GM12878 (cell line): Measurements from ENCODE around the gene TNFRSF1A. TPM values are rescaled to one million over a fixed set of nuclear protein-coding genes. Genes with fewer than 3 reads are reported as not detected.

Source experiments
- ATAC-seq: fragments of 200-7000 bp; cut with Tn5 transposase; 3 replicates; pipeline ENCODE4 v1.9.1; 2020; ENCODE audit warnings: mild to moderate bottlenecking, moderate library complexity
- BruUV-seq: library from RNA; stranded (reverse); fragments of 400-500 nt; replicated peaks from 2 replicates; lab custom pipeline; 2021; lab: Mats Ljungman, UMichigan
- CTCF ChIA-PET: fragments of 300-600 bp; sonication (Branson Sonifier 250); formaldehyde crosslinking; extraction: SDS; loops from one replicate; lab custom pipeline; 2021; ENCODE audit warnings: inconsistent platforms; lab: Yijun Ruan, JAX
- POLR2A ChIA-PET: fragments of 350-600 bp; formaldehyde crosslinking; extraction: SDS; loops from one replicate; lab custom pipeline; 2021; ENCODE audit warnings: inconsistent platforms; lab: Charles Lee
- RAD21 ChIA-PET: fragments of 300-600 bp; sonication (Branson Sonifier 250); formaldehyde crosslinking; loops from one replicate; lab custom pipeline; 2023; ENCODE audit warnings: antibody characterized with exemption; ENCODE audit not compliant: unreplicated experiment; lab: Charles Lee
- SMC1A ChIA-PET: fragments of 300-600 bp; sonication (Branson Sonifier 250); formaldehyde crosslinking; loops from one replicate; lab custom pipeline; 2023; ENCODE audit not compliant: unreplicated experiment, uncharacterized antibody; lab: Charles Lee
- DNase-seq: peaks from one replicate; pipeline ENCODE4 v3.0.0-alpha.2; 2011; ENCODE audit warnings: low read depth, low spot score
- FAIRE-seq: peaks from 3 replicates; lab custom pipeline; 2011; peaks lifted over from hg19 to GRCh38; lab: Jason Lieb, UNC
- H2AFZ ChIP-seq: 2 replicates; pipeline ENCODE4 v1.6.0; 2011; ENCODE audit warnings: low read depth, low read length, control low read depth; ENCODE audit not compliant: control insufficient read depth
- H3K27ac ChIP-seq: 2 replicates; pipeline ENCODE4 v1.5.1; 2011; ENCODE audit warnings: control low read depth; ENCODE audit not compliant: control insufficient read depth, insufficient read depth
- H3K27me3 ChIP-seq, 2 experiments: replicated peaks in 1 of 2; 2 replicates each; pipeline versions ENCODE4 v1.6.0 to v1.6.1; 2011; ENCODE audit warnings: low read length in 1 of 2; ENCODE audit not compliant: control insufficient read depth in 2 of 2, insufficient read depth in 2 of 2
- H3K36me3 ChIP-seq, 2 experiments: 2 replicates each; pipeline ENCODE4 v1.5.1; 2011; ENCODE audit warnings: low read length in 1 of 2; ENCODE audit not compliant: control insufficient read depth in 2 of 2, insufficient read depth in 2 of 2
- H3K4me1 ChIP-seq: 2 replicates; pipeline ENCODE4 v1.6.1; 2011; ENCODE audit warnings: mild to moderate bottlenecking, low read length, moderate library complexity, mixed read lengths; ENCODE audit not compliant: control insufficient read depth, insufficient read depth
- H3K4me2 ChIP-seq: 2 replicates; pipeline ENCODE4 v1.6.0; 2011; ENCODE audit warnings: control low read depth; ENCODE audit not compliant: control insufficient read depth, insufficient read depth
- H3K4me3 ChIP-seq: fragments of 200-600 bp; sonication (generic); 2 replicates; pipeline ENCODE4 v1.5.1; 2016
- H3K79me2 ChIP-seq: 2 replicates; pipeline ENCODE4 v1.6.0; 2011; ENCODE audit warnings: low read length; ENCODE audit not compliant: control insufficient read depth, insufficient read depth
- H3K9ac ChIP-seq: 2 replicates; pipeline ENCODE4 v1.8.0; 2011; ENCODE audit warnings: low read length, control low read depth, mixed read lengths; ENCODE audit not compliant: control insufficient read depth, insufficient read depth
- H3K9me3 ChIP-seq: replicated peaks from 3 replicates; pipeline ENCODE4 v1.5.1; 2011; ENCODE audit warnings: mild to moderate bottlenecking, low read length; ENCODE audit not compliant: control insufficient read depth, insufficient read depth
- H4K20me1 ChIP-seq: 2 replicates; pipeline ENCODE4 v1.6.0; 2011; ENCODE audit not compliant: control insufficient read depth, insufficient read depth
- BRCA1 ChIP-seq: IDR thresholded peaks from 2 replicates; pipeline ENCODE4 v1.6.1; 2011; ENCODE audit warnings: low read depth, low read length, improper control_type of control experiment
- CEBPZ ChIP-seq: fragments of 150-350 bp; IDR thresholded peaks from 2 replicates; pipeline ENCODE4 v1.6.1; 2016; ENCODE audit warnings: low read depth, low read length
- ESRRA ChIP-seq: IDR thresholded peaks from 2 replicates; pipeline ENCODE4 v1.6.1; 2012; ENCODE audit warnings: mild to moderate bottlenecking, low read length, improper control_type of control experiment
- KAT2A ChIP-seq: conservative IDR thresholded peaks from 2 replicates; pipeline ENCODE4 v1.6.1; 2011; ENCODE audit warnings: low read depth, low read length; ENCODE audit not compliant: control insufficient read depth
- KDM1A ChIP-seq: fragments of 200-600 bp; sonication (generic); IDR thresholded peaks from 2 replicates; pipeline ENCODE4 v1.6.1; 2016; ENCODE audit warnings: borderline replicate concordance
- MXI1 ChIP-seq: fragments of 150-350 bp; IDR thresholded peaks from 2 replicates; pipeline ENCODE4 v1.6.1; 2011; ENCODE audit warnings: low read depth, mild to moderate bottlenecking, inconsistent platforms, low read length, improper control_type of control experiment
- NR2C2 ChIP-seq: IDR thresholded peaks from 2 replicates; pipeline ENCODE4 v1.6.1; 2011; ENCODE audit warnings: borderline replicate concordance, low read depth; ENCODE audit not compliant: control insufficient read depth, insufficient read length
- NR2F1 ChIP-seq: fragments of 450-650 bp; conservative IDR thresholded peaks from 2 replicates; pipeline ENCODE4 v1.6.1; 2017; ENCODE audit warnings: mild to moderate bottlenecking
- PML ChIP-seq: IDR thresholded peaks from 2 replicates; pipeline ENCODE4 v1.6.1; 2012; ENCODE audit warnings: low read length, inconsistent platforms
- RAD51 ChIP-seq: fragments of 450-650 bp; IDR thresholded peaks from 2 replicates; pipeline ENCODE4 v1.6.1; 2016; ENCODE audit warnings: moderate library complexity, mild to moderate bottlenecking, inconsistent platforms
- RCOR1 ChIP-seq: conservative IDR thresholded peaks from 2 replicates; pipeline ENCODE4 v1.6.1; 2012; ENCODE audit warnings: low read depth, low read length, improper control_type of control experiment
- SIN3A ChIP-seq: IDR thresholded peaks from 2 replicates; pipeline ENCODE4 v1.6.1; 2012; ENCODE audit warnings: low read depth, low read length, improper control_type of control experiment
- SKIL ChIP-seq: fragments of 450-650 bp; IDR thresholded peaks from 2 replicates; pipeline ENCODE4 v1.6.1; 2017; ENCODE audit warnings: mild to moderate bottlenecking, low read depth, inconsistent platforms; ENCODE audit not compliant: poor library complexity, severe bottlenecking
- SPI1 ChIP-seq: IDR thresholded peaks from 2 replicates; pipeline ENCODE4 v1.6.1; 2011; ENCODE audit warnings: low read depth, mild to moderate bottlenecking, low read length, moderate library complexity, borderline replicate concordance; ENCODE audit not compliant: insufficient read depth
- WRNIP1 ChIP-seq: IDR thresholded peaks from 2 replicates; pipeline ENCODE4 v1.6.1; 2011; ENCODE audit warnings: low read depth, low read length, improper control_type of control experiment, borderline replicate concordance
- YBX1 ChIP-seq: fragments of 450-650 bp; IDR thresholded peaks from 2 replicates; pipeline ENCODE4 v1.6.1; 2016; ENCODE audit warnings: antibody characterized with exemption
- ZNF207 ChIP-seq: fragments of 450-650 bp; IDR thresholded peaks from 2 replicates; pipeline ENCODE4 v1.6.1; 2014; ENCODE audit warnings: antibody characterized with exemption, mild to moderate bottlenecking, borderline replicate concordance
- ZNF622 ChIP-seq: fragments of 450-650 bp; IDR thresholded peaks from 2 replicates; pipeline ENCODE4 v1.6.1; 2017; ENCODE audit warnings: mild to moderate bottlenecking, inconsistent platforms
- WGBS: methylation state at CpG from one replicate; pipeline ENCODE4 v1.1.6; 2016; ENCODE audit warnings: low lambda C conversion rate; ENCODE audit not compliant: insufficient replicate concordance, insufficient coverage; ENCODE audit errors: missing lambda C conversion rate; 5-methylcytosine and 5-hydroxymethylcytosine counted together
- in situ Hi-C: fragments of 300-500 bp; cut with MboI; formaldehyde crosslinking; loops from 9 replicates; pipeline ENCODE4 v1.14.3; 2018; ENCODE audit warnings: mixed read lengths
- intact Hi-C: fragments of 100-400 bp; cut with micrococcal nuclease; formaldehyde crosslinking; loops from one replicate; pipeline ENCODE4 v1.14.2; 2022; ENCODE audit not compliant: unreplicated experiment
- polyA plus RNA-seq, 11 experiments: library from polyadenylated mRNA; depleted of rRNA in 4 of 11; unstranded in 6 of 11; stranded (reverse) in 5 of 11; fragments of >200 nt; fragmentation: Nextera tagmentation in 4 of 11; fragmentation: Illumina TruSeq in 1 of 11; extraction: Ambion mirVana in 4 of 11; extraction: Trizol in 1 of 11; gene quantifications; 1 replicate in 1 of 11; 2 replicates in 10 of 11; pipeline versions ENCODE4 v1.2.1 to v1.2.3, GENCODE V29; 2011 to 2016; ENCODE audit warnings: inconsistent platforms in 2 of 11, missing spikeins in 2 of 11, low read depth in 1 of 11
- total RNA-seq, 4 experiments: library from RNA; depleted of rRNA in 3 of 4; stranded (reverse); fragments of >200 nt in 3 of 4; fragmentation: Illumina TruSeq in 1 of 4; extraction: Trizol in 1 of 4; gene quantifications; 2 replicates each; pipeline versions ENCODE4 v1.2.1 to v1.2.3, GENCODE V29; 2013 to 2021

The TNFRSF1A gene
- total and polyA plus RNA-seq, 10 of the 15 experiments (the other 5 are each of a cell fraction or from before 2014, with no cell fraction given) = 0.24 to 16.5 (median 13.0) TPM

- TF ChIP-seq BRCA1 (no peak), SPI1 (no peak), KAT2A (no peak), ESRRA (no peak)
Measured at GRCh38 chr12:6373022-6373787, 31.3 kb upstream of the TNFRSF1A start (continued).

- ChIA-PET RAD21 (no interaction called here), CTCF (interaction anchor here (1.0 kb wide), 1 partner anchor 51 kb away, joined by 3 read pairs; no protein-coding TSS in a partner anchor), POLR2A (no interaction called here), SMC1A (no interaction called here)
- Histone ChIP-seq H3K27me3 (peaks cover 0 to 2% of the 10 kb centered on the region in 2 experiments; a peak in 2 of 4 replicates), H3K27ac (no peak overlapping the region), H3K36me3 (no peaks in the 10 kb centered on the region), H3K9ac (no peak overlapping the region), H3K79me2 (no peaks in the 10 kb centered on the region), H2AFZ (no peak overlapping the region), H3K4me3 (no peak overlapping the region), H3K4me2 (no peak overlapping the region), H4K20me1 (no peaks in the 10 kb centered on the region), H3K9me3 (no peaks in the 10 kb centered on the region), H3K4me1 (peaks cover 10% of the 10 kb centered on the region; the same call in 1 of the 2 replicates)
- DNase-seq (no peak), ATAC-seq (no peak), FAIRE-seq (no peak)
- intact Hi-C loops = no loop called here
- in situ Hi-C loops = no loop called here
- WGBS = 20% methylated on average over 8 of the region's 8 CpGs
- no TSS peak for BruUV-seq
- TF ChIP-seq RCOR1 (no peak), WRNIP1 (no peak), RAD51 (no peak), NR2C2 (no peak), KDM1A (no peak), YBX1 (no peak), ZNF207 (no peak), NR2F1 (no peak), SKIL (no peak), ZNF622 (no peak), CEBPZ (no peak), PML (no peak), SIN3A (no peak), MXI1 (no peak)
Measured at GRCh38 chr12:6372403-6373003, 30.6 kb upstream of the TNFRSF1A start.
